HEK293 (cell line): ENCODE data around the gene UTP3.

Experiments used
- CTCF ChIA-PET: fragments of 350-600 bp; formaldehyde crosslinking; extraction: SDS; loops from one replicate; lab custom pipeline; 2021; ENCODE audit warnings: antibody characterized with exemption; lab: Yijun Ruan, JAX
- POLR2A ChIA-PET: fragments of 300-600 bp; formaldehyde crosslinking; extraction: SDS; loops from one replicate; lab custom pipeline; 2020; ENCODE audit warnings: antibody characterized with exemption, inconsistent platforms; lab: Yijun Ruan, JAX
- H3K27ac ChIP-seq: fragments of 200-500 bp; sonication (Bioruptor generic); 2 replicates; pipeline ENCODE4 v1.5.1; 2014; ENCODE audit warnings: low read depth, low read length, control low read depth, inconsistent platforms; ENCODE audit errors: extremely low read depth
- H3K36me3 ChIP-seq, 2 experiments: fragments of 200-500 bp in 1 of 2; sonication (Bioruptor generic) in 1 of 2; 1 replicate in 1 of 2; 2 replicates in 1 of 2; pipeline ENCODE4 v1.5.1; 2014 to 2017; ENCODE audit warnings: inconsistent platforms in 2 of 2, low read length in 2 of 2; ENCODE audit not compliant: control insufficient read depth in 2 of 2, insufficient read depth in 1 of 2
- H3K4me1 ChIP-seq: fragments of 200-500 bp; sonication (Bioruptor generic); 2 replicates; pipeline ENCODE4 v1.5.1; 2014; ENCODE audit warnings: mild to moderate bottlenecking, low read length, inconsistent platforms; ENCODE audit not compliant: control insufficient read depth, insufficient read depth
- H3K4me3 ChIP-seq: 2 replicates; pipeline ENCODE4 v1.5.1; 2011; ENCODE audit warnings: low read depth, mild to moderate bottlenecking, control low read depth, low read length, moderate library complexity
- H3K9me3 ChIP-seq: fragments of 200-500 bp; sonication (Bioruptor generic); 2 replicates; pipeline ENCODE4 v1.5.1; 2014; ENCODE audit warnings: low read depth, low read length, inconsistent platforms; ENCODE audit not compliant: control insufficient read depth, insufficient read depth
- BCL11A ChIP-seq: fragments of 450-650 bp; formaldehyde crosslinking; IDR thresholded peaks from 2 replicates; pipeline ENCODE4 v1.5.1; 2016; ENCODE audit warnings: low read depth, missing biosample characterization, missing genetic modification characterization
- KLF16 ChIP-seq: fragments of 450-650 bp; formaldehyde crosslinking; IDR thresholded peaks from 2 replicates; pipeline ENCODE4 v1.5.1; 2017; ENCODE audit warnings: missing biosample characterization, missing genetic modification characterization
- TCF7L2 ChIP-seq: IDR thresholded peaks from 2 replicates; pipeline ENCODE4 v1.6.1; 2011; ENCODE audit warnings: low read depth, mild to moderate bottlenecking, inconsistent platforms, low read length, moderate library complexity, borderline replicate concordance
- ZBTB17 ChIP-seq: fragments of 450-650 bp; formaldehyde crosslinking; IDR thresholded peaks from 2 replicates; pipeline ENCODE4 v1.5.1; 2016; ENCODE audit warnings: missing biosample characterization, missing genetic modification characterization
- ZIC2 ChIP-seq: fragments of 450-650 bp; formaldehyde crosslinking; IDR thresholded peaks from 2 replicates; pipeline ENCODE4 v1.5.1; 2016; ENCODE audit warnings: missing biosample characterization, missing genetic modification characterization
- ZNF132 ChIP-seq: fragments of 450-650 bp; formaldehyde crosslinking; IDR thresholded peaks from 2 replicates; pipeline ENCODE4 v1.5.1; 2017; ENCODE audit warnings: missing biosample characterization, missing genetic modification characterization, borderline replicate concordance
- ZNF133 ChIP-seq: fragments of 450-650 bp; formaldehyde crosslinking; IDR thresholded peaks from 2 replicates; pipeline ENCODE4 v1.5.1; 2016; ENCODE audit warnings: missing biosample characterization, missing genetic modification characterization
- ZNF157 ChIP-seq: fragments of 450-650 bp; formaldehyde crosslinking; IDR thresholded peaks from 2 replicates; pipeline ENCODE4 v1.5.1; 2016; ENCODE audit warnings: missing biosample characterization, missing genetic modification characterization
- ZNF174 ChIP-seq: fragments of 450-650 bp; formaldehyde crosslinking; IDR thresholded peaks from 2 replicates; pipeline ENCODE4 v1.5.0; 2017; ENCODE audit warnings: missing biosample characterization, mild to moderate bottlenecking, missing genetic modification characterization
- ZNF184 ChIP-seq: fragments of 450-650 bp; IDR thresholded peaks from 2 replicates; pipeline ENCODE4 v1.5.1; 2018; ENCODE audit warnings: missing biosample characterization, mild to moderate bottlenecking, missing genetic modification characterization
- ZNF19 ChIP-seq: fragments of 450-650 bp; formaldehyde crosslinking; IDR thresholded peaks from 2 replicates; pipeline ENCODE4; 2016; ENCODE audit warnings: missing biosample characterization, missing genetic modification characterization, low read depth
- ZNF211 ChIP-seq: fragments of 450-650 bp; formaldehyde crosslinking; IDR thresholded peaks from 2 replicates; pipeline ENCODE4 v1.5.1; 2016; ENCODE audit warnings: low read depth, missing biosample characterization, missing genetic modification characterization
- ZNF239 ChIP-seq: fragments of 450-650 bp; formaldehyde crosslinking; IDR thresholded peaks from 2 replicates; pipeline ENCODE4 v1.5.1; 2016; ENCODE audit warnings: missing biosample characterization, missing genetic modification characterization
- ZNF354C ChIP-seq: fragments of 450-650 bp; formaldehyde crosslinking; IDR thresholded peaks from 2 replicates; pipeline ENCODE4 v1.5.1; 2016; ENCODE audit warnings: missing biosample characterization, missing genetic modification characterization, low read depth, borderline replicate concordance
- ZNF366 ChIP-seq: fragments of 450-650 bp; formaldehyde crosslinking; conservative IDR thresholded peaks from 2 replicates; pipeline ENCODE4 v1.5.1; 2016; ENCODE audit warnings: missing biosample characterization, missing genetic modification characterization
- ZNF391 ChIP-seq: fragments of 450-650 bp; formaldehyde crosslinking; IDR thresholded peaks from 2 replicates; pipeline ENCODE4 v1.5.1; 2016; ENCODE audit warnings: low read depth, missing biosample characterization, missing genetic modification characterization, borderline replicate concordance
- ZNF544 ChIP-seq: fragments of 450-650 bp; formaldehyde crosslinking; IDR thresholded peaks from 2 replicates; pipeline ENCODE4 v1.5.0; 2017; ENCODE audit warnings: missing biosample characterization, missing genetic modification characterization
- ZNF610 ChIP-seq: fragments of 450-650 bp; formaldehyde crosslinking; IDR thresholded peaks from 2 replicates; pipeline ENCODE4 v1.5.1; 2016; ENCODE audit warnings: missing biosample characterization, missing genetic modification characterization, borderline replicate concordance
- ZNF660 ChIP-seq: fragments of 450-650 bp; IDR thresholded peaks from 2 replicates; pipeline ENCODE4 v1.5.1; 2018; ENCODE audit warnings: missing biosample characterization, mild to moderate bottlenecking, missing genetic modification characterization
- ZNF768 ChIP-seq: fragments of 450-650 bp; formaldehyde crosslinking; IDR thresholded peaks from 2 replicates; pipeline ENCODE4 v1.5.1; 2018; ENCODE audit warnings: missing biosample characterization, mild to moderate bottlenecking, missing genetic modification characterization
- ZNF776 ChIP-seq: fragments of 450-650 bp; formaldehyde crosslinking; IDR thresholded peaks from 2 replicates; pipeline ENCODE4 v1.5.0; 2017; ENCODE audit warnings: missing biosample characterization, missing genetic modification characterization, borderline replicate concordance
- ZNF777 ChIP-seq: fragments of 450-650 bp; formaldehyde crosslinking; IDR thresholded peaks from 2 replicates; pipeline ENCODE4 v1.5.1; 2017; ENCODE audit warnings: missing biosample characterization, missing genetic modification characterization, borderline replicate concordance
- ZNF785 ChIP-seq: fragments of 450-650 bp; formaldehyde crosslinking; IDR thresholded peaks from 2 replicates; pipeline ENCODE4 v1.5.1; 2016; ENCODE audit warnings: missing biosample characterization, missing genetic modification characterization
- ZXDB ChIP-seq: fragments of 450-650 bp; formaldehyde crosslinking; IDR thresholded peaks from 2 replicates; pipeline ENCODE4 v1.5.1; 2016; ENCODE audit warnings: missing biosample characterization, missing genetic modification characterization
- TF ChIP-seq, protein P1 (sequence below): fragments of 450-650 bp; formaldehyde crosslinking; IDR thresholded peaks from 2 replicates; pipeline ENCODE4 v1.5.1; 2017; ENCODE audit warnings: missing biosample characterization, missing genetic modification characterization
- TF ChIP-seq, protein P2 (sequence below): fragments of 450-650 bp; formaldehyde crosslinking; IDR thresholded peaks from 2 replicates; pipeline ENCODE4 v1.5.1; 2016; ENCODE audit warnings: missing biosample characterization, missing genetic modification characterization, borderline replicate concordance
- TF ChIP-seq, protein P3 (sequence below): fragments of 450-650 bp; formaldehyde crosslinking; IDR thresholded peaks from 2 replicates; pipeline ENCODE4 v1.5.1; 2016; ENCODE audit warnings: missing biosample characterization, missing genetic modification characterization, borderline replicate concordance
- TF ChIP-seq, protein P4 (sequence below): fragments of 450-650 bp; formaldehyde crosslinking; IDR thresholded peaks from 2 replicates; pipeline ENCODE4 v1.5.1; 2016; ENCODE audit warnings: missing biosample characterization, missing genetic modification characterization

Gene UTP3

DNA sequence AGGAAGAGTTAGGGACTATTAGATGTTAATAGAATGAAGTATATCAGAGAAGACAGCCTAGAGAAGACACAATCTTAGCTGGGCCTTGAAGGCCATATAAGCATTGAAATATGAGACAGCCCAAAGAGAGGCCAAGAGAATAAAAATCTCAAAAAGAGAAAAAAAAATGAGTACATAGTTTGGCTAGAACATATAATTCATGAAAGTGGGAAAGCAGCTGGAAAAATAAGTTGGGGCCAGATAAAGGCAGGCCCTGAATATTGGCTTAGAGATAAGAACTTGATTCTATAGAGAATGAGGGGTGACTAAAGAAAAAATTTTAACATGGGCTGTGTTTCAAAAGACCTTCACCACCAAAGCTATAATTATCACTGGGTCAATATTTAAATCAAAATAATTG lies 7.4 kb upstream of the UTP3 start:
- Histone ChIP-seq H3K27ac (no peak overlapping the region), H3K36me3 (no peaks in the 10 kb centered on the region), H3K4me1 (no peaks in the 10 kb centered on the region), H3K9me3 (no peaks in the 10 kb centered on the region), H3K4me3 (no peak overlapping the region)
- POLR2A ChIA-PET: no interaction called here
- CTCF ChIA-PET: no interaction called here
- TF ChIP-seq ZNF211 (tag by site-specific recombination) (no peak), ZBTB17 (no peak), ZNF660 (tag by site-specific recombination) (no peak), ZNF777 (tag by site-specific recombination) (no peak), ZNF133 (no peak), KLF16 (tag by site-specific recombination) (no peak), ZNF239 (tag by site-specific recombination) (no peak), ZNF544 (tag by site-specific recombination) (no peak), BCL11A (tag by site-specific recombination) (no peak), ZNF354C (tag by site-specific recombination) (no peak), ZNF768 (tag by site-specific recombination) (no peak), ZNF184 (tag by site-specific recombination) (no peak), ZNF776 (tag by site-specific recombination) (no peak), ZNF132 (tag by site-specific recombination) (no peak), ZNF391 (tag by site-specific recombination) (no peak)
- TF ChIP-seq, protein P1, sequence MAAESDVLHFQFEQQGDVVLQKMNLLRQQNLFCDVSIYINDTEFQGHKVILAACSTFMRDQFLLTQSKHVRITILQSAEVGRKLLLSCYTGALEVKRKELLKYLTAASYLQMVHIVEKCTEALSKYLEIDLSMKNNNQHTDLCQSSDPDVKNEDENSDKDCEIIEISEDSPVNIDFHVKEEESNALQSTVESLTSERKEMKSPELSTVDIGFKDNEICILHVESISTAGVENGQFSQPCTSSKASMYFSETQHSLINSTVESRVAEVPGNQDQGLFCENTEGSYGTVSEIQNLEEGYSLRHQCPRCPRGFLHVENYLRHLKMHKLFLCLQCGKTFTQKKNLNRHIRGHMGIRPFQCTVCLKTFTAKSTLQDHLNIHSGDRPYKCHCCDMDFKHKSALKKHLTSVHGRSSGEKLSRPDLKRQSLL (tag by site-specific recombination): no peak
- TF ChIP-seq, protein P2, sequence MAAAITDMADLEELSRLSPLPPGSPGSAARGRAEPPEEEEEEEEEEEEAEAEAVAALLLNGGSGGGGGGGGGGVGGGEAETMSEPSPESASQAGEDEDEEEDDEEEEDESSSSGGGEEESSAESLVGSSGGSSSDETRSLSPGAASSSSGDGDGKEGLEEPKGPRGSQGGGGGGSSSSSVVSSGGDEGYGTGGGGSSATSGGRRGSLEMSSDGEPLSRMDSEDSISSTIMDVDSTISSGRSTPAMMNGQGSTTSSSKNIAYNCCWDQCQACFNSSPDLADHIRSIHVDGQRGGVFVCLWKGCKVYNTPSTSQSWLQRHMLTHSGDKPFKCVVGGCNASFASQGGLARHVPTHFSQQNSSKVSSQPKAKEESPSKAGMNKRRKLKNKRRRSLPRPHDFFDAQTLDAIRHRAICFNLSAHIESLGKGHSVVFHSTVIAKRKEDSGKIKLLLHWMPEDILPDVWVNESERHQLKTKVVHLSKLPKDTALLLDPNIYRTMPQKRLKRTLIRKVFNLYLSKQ (tag by site-specific recombination): no peak

DNA sequence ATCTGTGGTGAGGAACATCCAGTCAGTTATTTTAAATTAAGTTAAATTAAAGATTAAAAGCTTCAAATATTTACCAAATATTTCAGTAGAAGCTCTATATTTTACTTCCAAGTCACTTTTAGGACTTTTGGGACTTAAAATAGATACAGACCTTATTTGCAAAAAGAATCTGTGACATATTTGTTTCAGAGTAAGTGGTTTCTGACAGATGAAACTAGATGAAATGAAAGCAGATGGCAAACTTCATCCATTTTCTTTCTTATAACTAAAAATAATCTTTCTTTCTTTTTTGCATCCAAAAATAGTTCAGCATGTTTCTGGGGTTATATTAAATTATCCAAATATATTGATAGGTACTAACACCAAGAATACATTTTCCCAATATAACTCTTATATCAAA lies 6.6 kb upstream of the UTP3 start:
- CTCF ChIA-PET: no interaction called here
- POLR2A ChIA-PET: no interaction called here
- TF ChIP-seq ZNF785 (no peak), ZNF174 (no peak), ZNF777 (tag by site-specific recombination) (no peak), ZIC2 (no peak), ZXDB (tag by site-specific recombination) (no peak), TCF7L2 (no peak), ZNF19 (tag by site-specific recombination) (no peak), ZNF157 (no peak), ZNF366 (tag by site-specific recombination) (no peak), ZNF610 (tag by site-specific recombination) (no peak)
- TF ChIP-seq, protein P3, sequence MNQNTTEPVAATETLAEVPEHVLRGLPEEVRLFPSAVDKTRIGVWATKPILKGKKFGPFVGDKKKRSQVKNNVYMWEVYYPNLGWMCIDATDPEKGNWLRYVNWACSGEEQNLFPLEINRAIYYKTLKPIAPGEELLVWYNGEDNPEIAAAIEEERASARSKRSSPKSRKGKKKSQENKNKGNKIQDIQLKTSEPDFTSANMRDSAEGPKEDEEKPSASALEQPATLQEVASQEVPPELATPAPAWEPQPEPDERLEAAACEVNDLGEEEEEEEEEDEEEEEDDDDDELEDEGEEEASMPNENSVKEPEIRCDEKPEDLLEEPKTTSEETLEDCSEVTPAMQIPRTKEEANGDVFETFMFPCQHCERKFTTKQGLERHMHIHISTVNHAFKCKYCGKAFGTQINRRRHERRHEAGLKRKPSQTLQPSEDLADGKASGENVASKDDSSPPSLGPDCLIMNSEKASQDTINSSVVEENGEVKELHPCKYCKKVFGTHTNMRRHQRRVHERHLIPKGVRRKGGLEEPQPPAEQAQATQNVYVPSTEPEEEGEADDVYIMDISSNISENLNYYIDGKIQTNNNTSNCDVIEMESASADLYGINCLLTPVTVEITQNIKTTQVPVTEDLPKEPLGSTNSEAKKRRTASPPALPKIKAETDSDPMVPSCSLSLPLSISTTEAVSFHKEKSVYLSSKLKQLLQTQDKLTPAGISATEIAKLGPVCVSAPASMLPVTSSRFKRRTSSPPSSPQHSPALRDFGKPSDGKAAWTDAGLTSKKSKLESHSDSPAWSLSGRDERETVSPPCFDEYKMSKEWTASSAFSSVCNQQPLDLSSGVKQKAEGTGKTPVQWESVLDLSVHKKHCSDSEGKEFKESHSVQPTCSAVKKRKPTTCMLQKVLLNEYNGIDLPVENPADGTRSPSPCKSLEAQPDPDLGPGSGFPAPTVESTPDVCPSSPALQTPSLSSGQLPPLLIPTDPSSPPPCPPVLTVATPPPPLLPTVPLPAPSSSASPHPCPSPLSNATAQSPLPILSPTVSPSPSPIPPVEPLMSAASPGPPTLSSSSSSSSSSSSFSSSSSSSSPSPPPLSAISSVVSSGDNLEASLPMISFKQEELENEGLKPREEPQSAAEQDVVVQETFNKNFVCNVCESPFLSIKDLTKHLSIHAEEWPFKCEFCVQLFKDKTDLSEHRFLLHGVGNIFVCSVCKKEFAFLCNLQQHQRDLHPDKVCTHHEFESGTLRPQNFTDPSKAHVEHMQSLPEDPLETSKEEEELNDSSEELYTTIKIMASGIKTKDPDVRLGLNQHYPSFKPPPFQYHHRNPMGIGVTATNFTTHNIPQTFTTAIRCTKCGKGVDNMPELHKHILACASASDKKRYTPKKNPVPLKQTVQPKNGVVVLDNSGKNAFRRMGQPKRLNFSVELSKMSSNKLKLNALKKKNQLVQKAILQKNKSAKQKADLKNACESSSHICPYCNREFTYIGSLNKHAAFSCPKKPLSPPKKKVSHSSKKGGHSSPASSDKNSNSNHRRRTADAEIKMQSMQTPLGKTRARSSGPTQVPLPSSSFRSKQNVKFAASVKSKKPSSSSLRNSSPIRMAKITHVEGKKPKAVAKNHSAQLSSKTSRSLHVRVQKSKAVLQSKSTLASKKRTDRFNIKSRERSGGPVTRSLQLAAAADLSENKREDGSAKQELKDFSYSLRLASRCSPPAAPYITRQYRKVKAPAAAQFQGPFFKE (tag by site-specific recombination): no peak
- TF ChIP-seq, protein P4, sequence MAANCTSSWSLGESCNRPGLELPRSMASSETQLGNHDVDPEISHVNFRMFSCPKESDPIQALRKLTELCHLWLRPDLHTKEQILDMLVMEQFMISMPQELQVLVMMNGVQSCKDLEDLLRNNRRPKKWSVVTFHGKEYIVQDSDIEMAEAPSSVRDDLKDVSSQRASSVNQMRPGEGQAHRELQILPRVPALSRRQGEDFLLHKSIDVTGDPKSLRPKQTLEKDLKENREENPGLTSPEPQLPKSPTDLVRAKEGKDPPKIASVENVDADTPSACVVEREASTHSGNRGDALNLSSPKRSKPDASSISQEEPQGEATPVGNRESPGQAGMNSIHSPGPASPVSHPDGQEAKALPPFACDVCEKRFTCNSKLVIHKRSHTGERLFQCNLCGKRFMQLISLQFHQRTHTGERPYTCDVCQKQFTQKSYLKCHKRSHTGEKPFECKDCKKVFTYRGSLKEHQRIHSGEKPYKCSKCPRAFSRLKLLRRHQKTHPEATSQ (tag by site-specific recombination): no peak

More for the DNA sequence above, 6.6 kb upstream of the UTP3 start:
- no peaks in the 10 kb centered on the region for H3K9me3 ChIP-seq
- H3K4me1 ChIP-seq: no peaks in the 10 kb centered on the region
- H3K27ac ChIP-seq: no peak overlapping the region
- no peaks in the 10 kb centered on the region for H3K36me3 ChIP-seq
- H3K4me3 ChIP-seq: no peak overlapping the region
